Endodermal cell (in vitro differentiated cells): ENCODE data around the gene SMG6. TPM values are rescaled to one million over a fixed set of nuclear protein-coding genes. Genes with fewer than 3 reads are reported as not detected.
A peak's percentile ranks its signal among the peaks of the same experiment; 100 is the strongest.

Experiments used
- DNase-seq: peaks from one replicate; pipeline ENCODE4 v3.0.0-alpha.2; 2017
- H3K27ac ChIP-seq: 2 replicates; pipeline ENCODE4 v1.5.1; 2013; ENCODE audit warnings: mild to moderate bottlenecking, low read depth, low read length, moderate library complexity
- H3K27me3 ChIP-seq: 2 replicates; pipeline ENCODE4 v1.6.1; 2013; ENCODE audit warnings: mild to moderate bottlenecking, low read length, moderate library complexity; ENCODE audit not compliant: insufficient read depth, control insufficient read depth, poor library complexity, severe bottlenecking
- H3K36me3 ChIP-seq: 2 replicates; pipeline ENCODE4 v1.7.0; 2013; ENCODE audit warnings: mild to moderate bottlenecking, low read length, moderate library complexity; ENCODE audit not compliant: control insufficient read depth, insufficient read depth
- H3K4me1 ChIP-seq: one replicate; pipeline ENCODE4 v1.7.0; 2013; ENCODE audit warnings: low read length; ENCODE audit not compliant: control insufficient read depth, insufficient read depth
- H3K4me3 ChIP-seq: 2 replicates; pipeline ENCODE4 v1.5.1; 2013; ENCODE audit warnings: mild to moderate bottlenecking, low read length, moderate library complexity
- H3K9ac ChIP-seq: 2 replicates; pipeline ENCODE4 v1.6.1; 2013; ENCODE audit warnings: mild to moderate bottlenecking, low read length, moderate library complexity; ENCODE audit not compliant: poor library complexity, severe bottlenecking; ENCODE audit errors: extremely low read depth
- H3K9me3 ChIP-seq: 2 replicates; pipeline ENCODE4 v1.6.1; 2013; ENCODE audit warnings: mild to moderate bottlenecking, low read length, moderate library complexity; ENCODE audit not compliant: control insufficient read depth
- H3K27ac Mint-ChIP-seq: 2 replicates; pipeline ENCODE4 v1.8.0; 2020; ENCODE audit warnings: mixed read lengths
- H3K27me3 Mint-ChIP-seq: 2 replicates; pipeline ENCODE4 v1.8.0; 2021; ENCODE audit warnings: mild to moderate bottlenecking, mixed read lengths; ENCODE audit not compliant: insufficient read depth
- H3K36me3 Mint-ChIP-seq: 2 replicates; pipeline ENCODE4 v1.8.0; 2020; ENCODE audit warnings: low read depth, mixed read lengths
- H3K4me1 Mint-ChIP-seq: 2 replicates; pipeline ENCODE4 v1.8.0; 2020; ENCODE audit warnings: mixed read lengths
- H3K4me3 Mint-ChIP-seq: 2 replicates; pipeline ENCODE4 v1.8.0; 2020; ENCODE audit warnings: mild to moderate bottlenecking, moderate library complexity, mixed read lengths
- H3K9me3 Mint-ChIP-seq: 2 replicates; pipeline ENCODE4 v1.8.0; 2020; ENCODE audit warnings: mild to moderate bottlenecking, mixed read lengths
- WGBS, 2 experiments: methylation state at CpG; one replicate each; pipeline versions ENCODE4 v1.1.5 to v1.1.7; 2013; ENCODE audit warnings: missing lambda C conversion rate in 2 of 2, mixed read lengths in 1 of 2; ENCODE audit not compliant: insufficient coverage in 1 of 2, insufficient read length in 1 of 2; 5-methylcytosine and 5-hydroxymethylcytosine counted together
- total RNA-seq, 2 donors: library from RNA; stranded (reverse); fragmentation: NEBNext Ultra II Directional in 1 of 2; extraction: Animal tissue kit (Norgen Biotek cat#: 25700) in 1 of 2; gene quantifications; 2 replicates in 1 of 2; 3 replicates in 1 of 2; pipeline ENCODE4 v1.2.1, GENCODE V29; 2021
- TF ChIP-seq, protein P1 (sequence below): fragments of 200-600 bp; sonication (generic); conservative IDR thresholded peaks from 2 replicates; pipeline ENCODE4 v1.5.0; 2021; ENCODE audit warnings: antibody characterized with exemption, mild to moderate bottlenecking

The SMG6 gene
- total RNA-seq, 2 donors from 2014 or later, result 44.3 to 56.7 TPM

DNA sequence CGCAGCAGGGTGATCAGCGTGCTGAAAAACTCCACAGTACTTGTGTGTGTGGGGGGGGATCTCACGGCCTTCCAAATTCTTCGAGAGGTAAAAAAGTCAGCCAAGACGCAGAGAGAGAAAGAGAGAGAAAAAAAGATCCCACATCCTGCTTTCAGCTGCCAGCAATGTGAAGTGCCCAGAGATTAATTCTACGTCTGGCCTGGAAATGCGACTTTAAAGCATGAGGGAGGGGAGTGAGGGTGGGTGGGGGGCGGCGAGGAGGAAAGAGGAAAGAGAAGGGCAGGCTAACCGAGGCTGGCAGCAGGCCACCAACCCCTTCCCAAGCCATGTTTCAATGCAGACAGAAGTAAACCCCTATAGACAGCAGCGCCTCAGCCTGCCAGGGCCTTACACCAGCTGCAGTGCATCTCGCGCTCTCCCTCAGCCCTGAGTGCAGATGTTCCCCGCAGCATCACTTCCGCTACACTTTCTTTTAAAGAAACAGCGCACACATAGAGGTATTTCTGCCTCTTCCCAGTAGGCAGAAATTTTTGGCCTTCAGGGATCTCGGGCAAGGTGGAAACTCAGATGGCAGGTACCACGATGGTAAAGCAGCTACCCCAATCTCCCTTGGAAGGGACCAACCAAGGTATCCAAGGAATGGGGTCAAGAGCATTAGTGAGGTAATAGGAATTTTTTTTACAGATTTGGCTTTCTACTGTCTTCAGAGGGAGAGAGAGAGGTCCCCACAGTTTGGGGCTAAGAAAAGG lies 87.8 kb downstream of the SMG6 start:
- DNase-seq, result peak; percentile 78
- H3K27me3 Mint-ChIP-seq, result no peaks in the 10 kb centered on the region
- Histone ChIP-seq H3K9me3 (no peaks in the 10 kb centered on the region), H3K27me3 (no peaks in the 10 kb centered on the region), H3K4me1 (peaks cover 13% of the 10 kb centered on the region), H3K4me3 (no peak overlapping the region), H3K27ac (peak overlapping the region; percentile 66), H3K9ac (no peak overlapping the region), H3K36me3 (peaks cover 37% of the 10 kb centered on the region)
- TF ChIP-seq, protein P1, sequence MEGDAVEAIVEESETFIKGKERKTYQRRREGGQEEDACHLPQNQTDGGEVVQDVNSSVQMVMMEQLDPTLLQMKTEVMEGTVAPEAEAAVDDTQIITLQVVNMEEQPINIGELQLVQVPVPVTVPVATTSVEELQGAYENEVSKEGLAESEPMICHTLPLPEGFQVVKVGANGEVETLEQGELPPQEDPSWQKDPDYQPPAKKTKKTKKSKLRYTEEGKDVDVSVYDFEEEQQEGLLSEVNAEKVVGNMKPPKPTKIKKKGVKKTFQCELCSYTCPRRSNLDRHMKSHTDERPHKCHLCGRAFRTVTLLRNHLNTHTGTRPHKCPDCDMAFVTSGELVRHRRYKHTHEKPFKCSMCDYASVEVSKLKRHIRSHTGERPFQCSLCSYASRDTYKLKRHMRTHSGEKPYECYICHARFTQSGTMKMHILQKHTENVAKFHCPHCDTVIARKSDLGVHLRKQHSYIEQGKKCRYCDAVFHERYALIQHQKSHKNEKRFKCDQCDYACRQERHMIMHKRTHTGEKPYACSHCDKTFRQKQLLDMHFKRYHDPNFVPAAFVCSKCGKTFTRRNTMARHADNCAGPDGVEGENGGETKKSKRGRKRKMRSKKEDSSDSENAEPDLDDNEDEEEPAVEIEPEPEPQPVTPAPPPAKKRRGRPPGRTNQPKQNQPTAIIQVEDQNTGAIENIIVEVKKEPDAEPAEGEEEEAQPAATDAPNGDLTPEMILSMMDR, result no peak
- peaks cover 42% of the 10 kb centered on the region for H3K36me3 Mint-ChIP-seq
- 68 to 72% methylated on average over 13 to 17 of the region's 18 CpGs for WGBS, 2 experiments
- peak overlapping the region; percentile 21 for H3K27ac Mint-ChIP-seq
- H3K4me1 Mint-ChIP-seq, result peaks cover 26% of the 10 kb centered on the region
- H3K4me3 Mint-ChIP-seq, result no peak overlapping the region
- H3K9me3 Mint-ChIP-seq, result no peaks in the 10 kb centered on the region

DNA sequence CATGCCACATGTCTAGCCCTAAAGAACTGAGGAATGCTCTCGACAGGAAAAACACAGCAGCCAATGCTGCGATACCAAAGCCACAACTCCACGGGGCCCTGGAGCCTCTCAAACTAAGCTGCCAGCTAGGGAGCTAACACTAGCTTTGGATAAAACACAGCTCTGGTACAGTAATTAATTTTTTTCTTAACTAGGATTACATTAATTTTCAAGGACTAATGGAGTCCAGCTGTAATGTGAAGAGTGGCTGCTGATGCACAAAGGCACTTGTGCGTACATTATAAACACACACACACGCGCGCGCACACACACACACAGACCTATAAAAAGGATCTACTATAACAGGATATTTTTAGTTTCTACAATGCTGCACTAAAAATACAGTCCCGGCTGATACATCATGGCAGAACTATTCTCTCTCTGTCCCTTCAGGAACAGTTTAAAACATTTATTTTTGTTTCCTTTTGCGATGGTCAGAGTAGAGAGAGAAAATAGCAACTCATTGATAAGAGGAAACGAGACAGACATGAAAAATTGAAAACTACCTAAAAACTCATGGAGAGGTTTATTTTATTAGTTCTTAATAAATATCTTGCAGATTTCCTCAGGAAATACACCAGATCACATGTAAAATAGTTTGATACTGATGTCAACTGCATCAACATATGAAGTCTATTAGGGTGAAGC lies 88.5 kb downstream of the SMG6 start:
- Histone ChIP-seq H3K27ac (peak overlapping the region; percentile 66), H3K4me3 (no peak overlapping the region), H3K36me3 (peaks cover 35% of the 10 kb centered on the region), H3K9ac (no peak overlapping the region), H3K9me3 (no peaks in the 10 kb centered on the region), H3K27me3 (no peaks in the 10 kb centered on the region), H3K4me1 (peaks cover 13% of the 10 kb centered on the region)
- Mint-ChIP-seq H3K4me3 (no peak overlapping the region), H3K27ac (peak overlapping the region; percentile 59), H3K9me3 (no peaks in the 10 kb centered on the region), H3K27me3 (no peaks in the 10 kb centered on the region), H3K36me3 (peaks cover 44% of the 10 kb centered on the region), H3K4me1 (peaks cover 26% of the 10 kb centered on the region)
- WGBS, 2 experiments, result 73 to 86% methylated on average over 9 to 10 of the region's 11 CpGs
- no peak for DNase-seq
- TF ChIP-seq, protein P1, result no peak

DNA sequence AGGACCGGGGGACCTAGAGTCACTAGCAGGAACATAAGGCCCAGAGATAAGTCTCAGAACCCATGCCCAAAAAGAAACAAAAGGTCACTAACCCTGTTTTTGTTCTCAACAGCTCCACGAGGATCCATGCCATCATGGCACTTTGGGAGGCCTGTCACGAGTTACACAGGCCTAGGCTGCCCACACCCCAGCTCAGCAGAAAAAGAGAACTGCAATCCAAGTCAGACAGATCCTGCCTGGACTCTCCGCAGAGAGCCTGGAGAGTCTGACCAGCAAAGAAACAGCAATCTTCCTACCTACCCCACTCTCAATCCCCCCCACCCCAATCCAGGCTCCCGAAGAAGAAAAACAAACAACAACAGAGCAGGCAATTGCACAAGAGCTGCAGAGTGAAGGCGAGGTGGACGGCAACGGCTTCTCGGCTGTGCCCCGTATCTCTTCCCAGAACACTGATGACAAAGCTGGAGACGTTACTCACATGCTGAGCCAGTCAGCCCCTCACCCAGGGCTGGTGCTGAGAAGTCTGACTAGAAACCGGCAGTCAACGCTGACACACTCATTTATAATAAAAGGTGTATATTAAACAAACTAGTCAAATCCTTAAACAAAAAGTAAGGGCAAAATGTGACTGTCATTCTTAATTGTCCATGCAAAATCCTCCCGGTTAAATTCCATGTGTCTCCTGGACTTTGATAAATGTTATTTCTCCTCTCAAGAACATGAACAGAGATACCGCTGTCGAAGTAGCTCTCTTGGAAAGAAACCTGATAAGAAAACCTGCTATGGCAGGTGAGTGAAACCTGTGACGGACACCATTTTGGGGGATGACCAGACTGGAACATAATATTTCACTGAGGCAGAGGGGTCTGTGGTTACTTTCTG lies 89.3 kb downstream of the SMG6 start:
- peak overlapping the region; percentile 77 for H3K27ac Mint-ChIP-seq
- no peak overlapping the region for H3K4me3 Mint-ChIP-seq
- TF ChIP-seq, protein P1, result no peak
- Histone ChIP-seq H3K9ac (no peak overlapping the region), H3K4me3 (no peak overlapping the region), H3K27me3 (no peaks in the 10 kb centered on the region), H3K36me3 (peaks cover 38% of the 10 kb centered on the region), H3K9me3 (no peaks in the 10 kb centered on the region), H3K4me1 (peaks cover 13% of the 10 kb centered on the region), H3K27ac (peak overlapping the region; percentile 50)
- no peaks in the 10 kb centered on the region for H3K27me3 Mint-ChIP-seq
- 65 to 74% methylated on average over 8 to 17 of the region's 17 CpGs for WGBS, 2 experiments
- no peaks in the 10 kb centered on the region for H3K9me3 Mint-ChIP-seq
- peaks cover 41% of the 10 kb centered on the region for H3K36me3 Mint-ChIP-seq
- peak; percentile 71 for DNase-seq
- H3K4me1 Mint-ChIP-seq, result peaks cover 26% of the 10 kb centered on the region
